ENCODE results near the gene PPP1R1B.

DNA sequence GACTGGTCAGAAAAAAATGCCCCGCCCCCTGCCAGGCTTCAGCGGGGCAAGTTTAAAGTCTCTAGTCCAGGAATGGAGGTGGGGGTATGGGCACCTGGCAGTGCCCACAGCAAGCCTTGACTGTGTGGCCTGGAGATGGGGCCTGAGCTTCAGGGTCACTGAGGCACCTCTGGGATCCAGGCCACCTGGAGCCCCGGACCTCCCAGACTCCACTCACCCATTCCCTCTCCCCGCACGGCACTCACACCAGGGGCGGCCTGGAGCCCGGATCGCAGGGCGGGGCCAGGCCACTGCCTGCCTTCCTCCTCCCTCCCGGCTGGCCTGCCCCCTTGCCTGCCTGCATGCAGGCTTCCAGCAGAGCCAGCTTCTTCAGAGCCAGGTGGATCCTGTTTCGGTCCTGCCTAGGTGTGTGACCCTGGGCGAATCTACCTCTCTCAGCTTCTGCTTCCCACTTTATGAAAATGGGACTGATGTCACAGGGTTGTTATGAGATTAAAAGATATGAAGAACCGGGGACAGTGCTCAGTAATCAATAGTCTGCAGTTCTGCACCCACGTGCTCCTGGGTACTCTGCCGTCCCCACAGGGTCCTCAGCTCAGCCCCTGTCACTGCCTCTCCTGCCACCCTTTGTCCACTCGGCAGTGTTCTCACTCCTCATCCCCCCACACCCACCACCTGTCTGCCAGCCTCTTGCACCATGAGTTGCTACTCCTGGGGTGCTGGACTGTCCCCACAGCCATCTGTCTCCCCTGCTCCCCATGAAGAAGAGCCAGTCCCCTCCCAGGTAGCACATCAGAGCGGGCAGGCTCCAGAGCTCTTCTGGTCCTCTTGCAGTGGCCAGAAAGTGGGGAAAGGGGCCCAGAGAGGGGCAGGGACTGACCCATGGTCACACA lies 37.2 kb downstream of the PPP1R1B start:
- no peak for TF ChIP-seq EZH2phosphoT487 (IDR thresholded peaks at IDR 0.05; ENCODE audit: low read length)
- TF ChIP-seq, protein P1, sequence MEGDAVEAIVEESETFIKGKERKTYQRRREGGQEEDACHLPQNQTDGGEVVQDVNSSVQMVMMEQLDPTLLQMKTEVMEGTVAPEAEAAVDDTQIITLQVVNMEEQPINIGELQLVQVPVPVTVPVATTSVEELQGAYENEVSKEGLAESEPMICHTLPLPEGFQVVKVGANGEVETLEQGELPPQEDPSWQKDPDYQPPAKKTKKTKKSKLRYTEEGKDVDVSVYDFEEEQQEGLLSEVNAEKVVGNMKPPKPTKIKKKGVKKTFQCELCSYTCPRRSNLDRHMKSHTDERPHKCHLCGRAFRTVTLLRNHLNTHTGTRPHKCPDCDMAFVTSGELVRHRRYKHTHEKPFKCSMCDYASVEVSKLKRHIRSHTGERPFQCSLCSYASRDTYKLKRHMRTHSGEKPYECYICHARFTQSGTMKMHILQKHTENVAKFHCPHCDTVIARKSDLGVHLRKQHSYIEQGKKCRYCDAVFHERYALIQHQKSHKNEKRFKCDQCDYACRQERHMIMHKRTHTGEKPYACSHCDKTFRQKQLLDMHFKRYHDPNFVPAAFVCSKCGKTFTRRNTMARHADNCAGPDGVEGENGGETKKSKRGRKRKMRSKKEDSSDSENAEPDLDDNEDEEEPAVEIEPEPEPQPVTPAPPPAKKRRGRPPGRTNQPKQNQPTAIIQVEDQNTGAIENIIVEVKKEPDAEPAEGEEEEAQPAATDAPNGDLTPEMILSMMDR (IDR thresholded peaks at IDR 0.05; ENCODE audit: low read length) = no peak

Measured in MM.1S (cell line).